Measurements from ENCODE around the gene ZBTB20. TPM values are rescaled to one million over a fixed set of nuclear protein-coding genes. Genes with fewer than 3 reads are reported as not detected.

ZBTB20 gene
- polyA plus RNA-seq, 1 of the 3 experiments (the other 2 are of a cell fraction): 0.43 TPM

GRCh38 chr3:115147329-115148141 is 447 bp upstream of the ZBTB20 start:
- Histone ChIP-seq H3K27me3 (ENCODE audit: insufficient read depth) (no peaks in the 10 kb centered on the region), H3K4me3 (ENCODE audit: low read depth in 2 of 2, low read length in 1 of 2) (peak overlapping the region; percentile 69 to 85), H3F3A (replicated peaks; ENCODE audit: insufficient read depth) (no peaks in the 10 kb centered on the region), H3K27ac (ENCODE audit: low read depth in 2 of 2, low read length in 1 of 2) (peak overlapping the region; percentile 95 to 96), H3K79me2 (ENCODE audit: insufficient read depth) (peaks cover 17% of the 10 kb centered on the region), H3K36me3 (replicated peaks in 1 of 2; ENCODE audit: control insufficient read depth in 1 of 2, insufficient read depth in 2 of 2, low read length in 1 of 2) (peaks cover 2 to 4% of the 10 kb centered on the region in 2 experiments), H3K4me2 (peak overlapping the region; percentile 85), H3K9me2 (no peaks in the 10 kb centered on the region), H3K9me3 (no peaks in the 10 kb centered on the region), H3K4me1 (ENCODE audit: control insufficient read depth in 1 of 2, insufficient read depth in 2 of 2, low read depth in 1 of 2, low read length in 1 of 2) (peaks cover 8 to 11% of the 10 kb centered on the region in 2 experiments; a peak in 2 of 4 replicates), H4K20me1 (ENCODE audit: insufficient read depth) (no peaks in the 10 kb centered on the region), H3K9ac (peak overlapping the region; percentile 98), H2AFZ (ENCODE audit: low read depth) (peak overlapping the region; percentile 92; the same call in 1 of the 2 replicates)
- WGBS (ENCODE audit: low lambda C conversion rate): 2% methylated on average over 47 of the region's 54 CpGs
- CTCF ChIA-PET: interaction anchor here (0.9 to 2.1 kb wide), 4 partner anchors 21 to 320 kb away, joined by 3 to 15 read pairs (median 4); no protein-coding TSS in a partner anchor
- DNase-seq: peak; percentile 91
- POLR2A ChIA-PET: interaction anchor here (1.0 to 3.0 kb wide), 4 partner anchors 47 to 637 kb away, joined by 3 to 11 read pairs (median 8); no protein-coding TSS in a partner anchor
- TF ChIP-seq, protein P1, sequence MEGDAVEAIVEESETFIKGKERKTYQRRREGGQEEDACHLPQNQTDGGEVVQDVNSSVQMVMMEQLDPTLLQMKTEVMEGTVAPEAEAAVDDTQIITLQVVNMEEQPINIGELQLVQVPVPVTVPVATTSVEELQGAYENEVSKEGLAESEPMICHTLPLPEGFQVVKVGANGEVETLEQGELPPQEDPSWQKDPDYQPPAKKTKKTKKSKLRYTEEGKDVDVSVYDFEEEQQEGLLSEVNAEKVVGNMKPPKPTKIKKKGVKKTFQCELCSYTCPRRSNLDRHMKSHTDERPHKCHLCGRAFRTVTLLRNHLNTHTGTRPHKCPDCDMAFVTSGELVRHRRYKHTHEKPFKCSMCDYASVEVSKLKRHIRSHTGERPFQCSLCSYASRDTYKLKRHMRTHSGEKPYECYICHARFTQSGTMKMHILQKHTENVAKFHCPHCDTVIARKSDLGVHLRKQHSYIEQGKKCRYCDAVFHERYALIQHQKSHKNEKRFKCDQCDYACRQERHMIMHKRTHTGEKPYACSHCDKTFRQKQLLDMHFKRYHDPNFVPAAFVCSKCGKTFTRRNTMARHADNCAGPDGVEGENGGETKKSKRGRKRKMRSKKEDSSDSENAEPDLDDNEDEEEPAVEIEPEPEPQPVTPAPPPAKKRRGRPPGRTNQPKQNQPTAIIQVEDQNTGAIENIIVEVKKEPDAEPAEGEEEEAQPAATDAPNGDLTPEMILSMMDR (IDR thresholded peaks at IDR 0.05): no peak
- TF ChIP-seq SIN3A (IDR thresholded peaks at IDR 0.05; ENCODE audit: borderline replicate concordance, low read depth, low read length) (no peak; the same call in 1 of the 2 replicates), YY1 (IDR thresholded peaks at IDR 0.05; ENCODE audit: low read depth) (no peak), MEF2A (IDR thresholded peaks at IDR 0.05; ENCODE audit: borderline replicate concordance, low read depth) (no peak), TAF1 (IDR thresholded peaks at IDR 0.05; ENCODE audit: borderline replicate concordance, low read depth, low read length) (peak; percentile 62; the same call in 1 of the 2 replicates), ELF1 (IDR thresholded peaks at IDR 0.05) (no peak; the same call in none of the 2 replicates), TEAD4 (IDR thresholded peaks at IDR 0.05; ENCODE audit: borderline replicate concordance, insufficient read depth) (no peak), GABPA (IDR thresholded peaks at IDR 0.05; ENCODE audit: low read depth) (0 out of 2 replicates have a peak, but pooled peaks have one; percentile 21), CHD2 (IDR thresholded peaks at IDR 0.05; ENCODE audit: low read length, partially characterized antibody) (peak; percentile 85), RFX5 (IDR thresholded peaks at IDR 0.05; ENCODE audit: low read length) (peak; percentile 63; the same call in 1 of the 2 replicates), EP300 (IDR thresholded peaks at IDR 0.05; ENCODE audit: borderline replicate concordance in 1 of 2, low read depth in 1 of 2, low read length in 1 of 2) (peak; percentile 5 to 14; a peak in 1 of 4 replicates), NRF1 (IDR thresholded peaks at IDR 0.05; ENCODE audit: low read depth, low read length) (0 out of 2 replicates have a peak, but pooled peaks have one; percentile 18), FOXM1 (IDR thresholded peaks at IDR 0.05; ENCODE audit: low read depth) (0 out of 2 replicates have a peak, but pooled peaks have one; percentile 12), POLR2AphosphoS5 (IDR thresholded peaks at IDR 0.05; ENCODE audit: low read depth, low read length) (peak; percentile 54; the same call in 1 of the 2 replicates), FOSL2 (IDR thresholded peaks at IDR 0.05; ENCODE audit: borderline replicate concordance, low read depth) (no peak), IRF3 (IDR thresholded peaks at IDR 0.05; ENCODE audit: low read depth, low read length) (peak; percentile 85), MAX (IDR thresholded peaks at IDR 0.05; ENCODE audit: low read depth) (peak; percentile 71), MXI1 (IDR thresholded peaks at IDR 0.05; ENCODE audit: low read depth, low read length) (peak; percentile 59; the same call in 1 of the 2 replicates), FOXJ3 (CRISPR knock-in tag; IDR thresholded peaks at IDR 0.05) (no peak), ZBTB33 (IDR thresholded peaks at IDR 0.05; ENCODE audit: borderline replicate concordance, low read depth) (no peak), RXRA (IDR thresholded peaks at IDR 0.05; ENCODE audit: borderline replicate concordance, low read depth) (peak; percentile 87), JUND (IDR thresholded peaks at IDR 0.05) (no peak), TCF12 (IDR thresholded peaks at IDR 0.05) (peak; percentile 9; the same call in 1 of the 2 replicates)
- TF ChIP-seq, protein P2, sequence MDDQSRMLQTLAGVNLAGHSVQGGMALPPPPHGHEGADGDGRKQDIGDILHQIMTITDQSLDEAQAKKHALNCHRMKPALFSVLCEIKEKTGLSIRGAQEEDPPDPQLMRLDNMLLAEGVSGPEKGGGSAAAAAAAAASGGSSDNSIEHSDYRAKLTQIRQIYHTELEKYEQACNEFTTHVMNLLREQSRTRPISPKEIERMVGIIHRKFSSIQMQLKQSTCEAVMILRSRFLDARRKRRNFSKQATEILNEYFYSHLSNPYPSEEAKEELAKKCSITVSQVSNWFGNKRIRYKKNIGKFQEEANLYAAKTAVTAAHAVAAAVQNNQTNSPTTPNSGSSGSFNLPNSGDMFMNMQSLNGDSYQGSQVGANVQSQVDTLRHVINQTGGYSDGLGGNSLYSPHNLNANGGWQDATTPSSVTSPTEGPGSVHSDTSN (IDR thresholded peaks at IDR 0.05): peak; percentile 99
- TF ChIP-seq, protein P3, sequence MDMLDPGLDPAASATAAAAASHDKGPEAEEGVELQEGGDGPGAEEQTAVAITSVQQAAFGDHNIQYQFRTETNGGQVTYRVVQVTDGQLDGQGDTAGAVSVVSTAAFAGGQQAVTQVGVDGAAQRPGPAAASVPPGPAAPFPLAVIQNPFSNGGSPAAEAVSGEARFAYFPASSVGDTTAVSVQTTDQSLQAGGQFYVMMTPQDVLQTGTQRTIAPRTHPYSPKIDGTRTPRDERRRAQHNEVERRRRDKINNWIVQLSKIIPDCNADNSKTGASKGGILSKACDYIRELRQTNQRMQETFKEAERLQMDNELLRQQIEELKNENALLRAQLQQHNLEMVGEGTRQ (IDR thresholded peaks at IDR 0.05; ENCODE audit: borderline replicate concordance, low read depth, low read length): no peak

Measured in SK-N-SH (cell line).